Activated effector memory CD4-positive, alpha-beta T cell treated with Interleukin-2 at 50 U/mL for 16 hours (primary cell): ENCODE data around the gene ZKSCAN7.
"Not testable (repeated sequence)": the region's sequence is repeated elsewhere in the genome, so short reads cannot be mapped to it uniquely, and the experiment has no call there.

ENCODE experiments used
- DNase-seq: peaks from one replicate; pipeline ENCODE4 v3.0.0-alpha.2; 2020

Gene ZKSCAN7

DNA sequence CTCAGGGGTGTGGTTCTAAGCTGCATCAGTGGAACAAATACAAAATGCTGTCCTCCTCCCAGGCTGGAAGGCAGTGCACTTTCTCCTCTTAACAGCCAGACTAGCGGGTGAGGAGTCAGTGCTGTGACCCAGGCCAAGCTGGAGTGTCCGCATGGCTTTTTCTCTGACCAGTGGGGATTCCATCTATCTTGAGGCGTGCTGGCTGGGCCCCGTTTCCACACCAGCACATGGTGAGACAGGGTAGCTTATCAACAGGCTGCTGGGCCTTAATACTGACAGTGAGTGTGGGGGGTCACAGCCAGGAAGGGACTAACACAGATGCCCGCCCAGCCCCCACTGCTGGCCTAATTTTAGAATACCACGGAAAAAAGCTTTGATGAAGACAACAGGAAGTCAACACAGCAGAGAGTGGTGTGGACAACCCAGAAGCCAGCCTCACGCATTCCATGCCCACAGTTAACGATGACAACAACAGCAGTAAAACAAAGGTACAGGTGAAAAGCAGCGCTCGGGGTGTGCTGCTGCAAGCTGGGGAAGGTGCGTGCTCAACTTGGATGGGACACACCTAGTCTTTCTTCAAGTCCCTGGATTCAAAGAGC is 22.5 kb downstream of the ZKSCAN7 start:
- not testable (repeated sequence) for DNase-seq

GRCh38 chr3:44578316-44578715 is 23.3 kb downstream of the ZKSCAN7 start:
- not testable (repeated sequence) for DNase-seq

- not testable (repeated sequence) for DNase-seq
These were observed 24.0 kb downstream of the ZKSCAN7 start for GRCh38 chr3:44578924-44579515.

DNA sequence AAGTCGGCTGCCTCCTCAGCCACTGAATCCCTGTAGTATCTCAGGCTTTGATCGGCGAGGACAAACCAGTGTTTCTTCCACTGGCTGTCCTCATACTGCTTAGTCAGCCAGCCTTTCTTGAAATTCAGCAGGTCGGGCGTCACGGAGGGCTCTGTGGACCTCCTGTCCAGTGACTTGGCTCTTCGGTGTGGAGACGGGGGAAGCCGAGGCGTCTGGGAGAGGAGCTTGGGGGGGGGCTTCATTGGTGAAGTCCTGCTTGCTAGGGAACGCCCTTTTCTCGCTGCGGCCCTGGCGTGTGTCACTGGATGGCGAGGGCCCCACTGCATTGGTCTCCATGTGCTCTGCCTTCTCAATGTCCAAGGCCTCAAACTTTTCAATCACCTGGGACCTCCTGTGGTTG is 24.8 kb downstream of the ZKSCAN7 start:
- not testable (repeated sequence) for DNase-seq

DNA sequence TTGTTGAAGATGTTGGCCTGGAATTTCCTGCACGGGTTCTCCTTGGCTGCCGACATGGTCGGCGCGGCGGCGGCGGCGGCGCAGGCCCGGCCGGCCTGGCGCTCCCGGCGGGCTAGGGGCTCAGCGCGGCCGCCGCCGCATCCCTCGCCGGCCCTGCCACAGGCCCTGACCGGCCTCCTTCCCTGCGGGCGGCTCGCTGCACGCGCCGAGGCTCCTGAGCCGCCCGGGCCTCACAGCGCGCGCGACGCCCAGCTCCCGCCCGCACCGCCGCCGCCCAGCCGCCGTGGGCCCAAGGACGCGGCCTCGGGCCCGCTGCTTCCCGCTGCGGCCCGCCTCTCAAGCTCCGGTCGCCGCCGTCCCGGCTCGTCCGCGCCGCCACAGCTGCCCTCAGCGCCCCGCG is 26.0 kb downstream of the ZKSCAN7 start:
- DNase-seq, result not testable (repeated sequence)

- DNase-seq, result no peak
These were observed 29.9 kb downstream of the ZKSCAN7 start, which contains the start of gene ZNF660 for GRCh38 chr3:44584646-44585501. ZNF660 (plus strand) TSS chr3:44584964; CDS start chr3:44594194, 9,230 bp downstream.

DNA sequence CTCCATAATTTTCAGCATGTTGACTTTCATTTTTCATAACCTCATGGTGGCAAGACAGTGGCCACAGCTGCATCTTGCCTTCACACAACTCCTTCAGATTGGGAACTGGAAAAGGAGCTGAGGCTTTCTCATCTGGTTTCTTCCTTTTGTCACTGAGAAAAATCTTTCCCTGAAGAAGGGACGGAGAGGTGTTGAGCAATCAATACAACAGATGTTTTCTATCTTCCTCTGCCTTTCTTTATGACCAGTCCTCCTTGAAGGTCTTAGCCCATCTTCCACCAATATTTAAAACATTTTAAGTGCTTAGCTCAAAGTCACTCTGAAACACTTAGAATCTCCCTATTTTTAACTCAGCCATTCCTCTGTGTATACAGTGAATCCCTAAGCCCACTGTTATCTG is 41.6 kb downstream of the ZKSCAN7 start:
- DNase-seq, result no peak

GRCh38 chr3:44601749-44602148 is 46.8 kb downstream of the ZKSCAN7 start:
- DNase-seq, result no peak

DNA sequence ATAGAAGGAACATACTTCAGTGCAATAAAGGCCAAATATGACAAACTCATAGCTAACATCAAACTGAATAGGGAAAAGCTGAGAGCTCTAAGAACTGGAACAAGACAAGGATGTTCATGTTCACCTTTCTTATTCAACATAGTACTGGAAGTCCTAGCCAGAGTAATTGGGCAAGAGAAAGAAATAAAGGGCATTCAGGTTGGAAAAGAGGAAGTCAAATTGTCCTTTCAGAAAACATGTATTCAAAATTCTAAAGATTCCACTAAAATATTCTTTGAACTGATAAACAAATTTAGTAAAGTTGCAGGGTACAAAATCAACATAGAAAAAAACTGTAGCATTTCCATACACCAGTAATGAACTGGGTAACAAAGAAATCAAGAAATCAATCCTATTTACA is 57.7 kb downstream of the ZKSCAN7 start:
- DNase-seq, result no peak
